GM19468 (cell line): ENCODE results near the gene EIF5.
A peak's percentile ranks its signal among the peaks of the same experiment; 100 is the strongest.

ENCODE experiments used
- ATAC-seq: cut with Tn5 transposase; IDR thresholded peaks from one replicate; pipeline ENCODE4 v1.9.1; 2021; ENCODE audit warnings: mild to moderate bottlenecking, moderate library complexity, moderate number of reproducible peaks; ENCODE audit not compliant: unreplicated experiment; ENCODE audit errors: extremely low read depth

EIF5 gene

DNA sequence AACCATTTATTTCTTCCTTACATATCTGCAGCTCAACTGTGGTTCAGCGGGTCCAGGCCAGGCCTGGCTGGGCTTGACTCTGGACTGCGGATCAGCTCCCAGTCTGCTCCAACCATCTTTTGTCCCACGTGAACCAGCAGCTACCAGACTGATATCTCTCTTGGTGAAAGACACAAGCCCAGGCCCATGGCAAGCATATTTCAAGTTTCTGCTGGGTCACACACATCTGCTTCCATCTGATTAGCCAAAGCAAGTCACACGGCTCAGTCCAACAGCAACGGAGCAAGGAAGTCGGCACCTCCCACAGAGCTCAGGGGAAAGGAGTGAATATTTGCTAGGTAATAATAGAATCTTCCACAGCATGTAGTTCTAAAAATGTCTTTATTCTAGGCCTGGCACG is 26.5 kb downstream of the EIF5 start:
- ATAC-seq = no peak

DNA sequence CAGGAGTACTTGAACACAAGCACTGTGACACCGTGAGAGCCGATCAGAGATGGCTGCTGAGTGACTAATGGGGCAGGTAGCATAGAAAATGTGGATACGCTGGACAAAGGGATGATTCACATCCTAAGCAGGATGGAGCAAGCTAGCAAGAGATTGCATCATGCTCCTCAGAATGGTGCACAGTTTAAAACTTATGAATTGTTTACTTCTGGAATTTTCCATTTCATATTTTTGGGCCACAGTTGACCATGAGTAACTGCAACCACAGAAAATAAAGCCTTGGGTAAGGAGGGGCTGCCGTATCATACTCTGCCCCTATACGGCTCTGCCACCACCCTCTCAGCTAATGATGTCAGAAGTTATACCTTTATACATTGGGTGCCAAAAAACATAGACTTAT is 27.8 kb downstream of the EIF5 start:
- no peak for ATAC-seq

DNA sequence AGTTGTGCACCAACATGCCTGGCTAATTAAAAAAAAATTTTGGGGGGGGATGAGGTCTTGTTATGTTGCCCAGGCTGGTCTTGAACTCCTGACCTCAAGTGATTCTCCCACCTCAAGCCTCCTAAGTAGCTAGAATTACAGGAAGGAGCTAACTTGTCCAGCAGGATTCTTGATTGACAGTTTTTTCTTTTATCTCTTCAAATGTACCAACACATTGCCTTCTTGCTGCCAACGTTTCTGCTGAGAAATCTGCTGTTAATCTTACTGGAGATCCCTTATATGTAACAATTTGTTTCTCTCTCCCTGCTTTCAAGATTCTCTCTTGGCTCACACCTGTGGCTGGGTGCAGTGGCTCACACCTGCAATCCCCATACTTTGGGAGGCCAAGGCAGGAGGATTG is 28.7 kb downstream of the EIF5 start:
- no peak for ATAC-seq

DNA sequence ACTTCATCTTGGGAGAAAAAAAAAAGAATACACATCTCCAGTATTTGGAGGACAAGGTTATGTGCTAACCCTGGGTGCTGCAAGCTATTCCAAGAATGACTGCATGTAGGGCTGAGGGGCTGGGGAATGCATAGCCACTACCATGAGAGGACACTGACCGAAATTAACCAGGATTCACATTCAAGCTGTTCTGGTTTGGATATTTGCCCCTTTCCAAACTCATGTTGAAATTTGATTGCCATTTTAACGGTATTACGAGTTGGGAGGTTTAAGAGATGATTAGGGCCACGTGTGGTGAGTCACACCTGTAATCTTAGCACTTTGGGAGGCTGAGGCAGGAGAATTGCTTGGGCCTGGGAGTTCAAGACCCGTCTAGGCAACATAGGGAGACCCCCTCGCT is 32.7 kb downstream of the EIF5 start:
- no peak for ATAC-seq

DNA sequence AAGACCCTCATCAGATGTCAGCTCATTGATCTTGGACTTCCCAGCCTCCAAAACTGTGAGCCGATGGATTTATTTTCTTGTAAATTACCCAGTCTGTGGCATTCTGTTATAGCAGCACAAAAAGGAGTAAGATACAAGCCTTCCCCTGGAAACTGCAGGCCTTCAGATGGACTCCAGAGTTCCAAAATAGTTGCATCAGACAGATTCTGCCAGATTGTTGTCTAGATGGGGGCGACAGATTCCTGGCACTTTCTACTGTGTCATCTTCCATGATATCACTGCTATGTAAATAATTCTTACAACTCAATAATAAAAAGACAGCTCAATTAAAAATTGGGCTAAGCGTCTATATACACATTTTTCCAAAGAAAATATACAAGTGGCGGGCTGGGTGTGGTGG is 34.0 kb downstream of the EIF5 start:
- no peak for ATAC-seq

DNA sequence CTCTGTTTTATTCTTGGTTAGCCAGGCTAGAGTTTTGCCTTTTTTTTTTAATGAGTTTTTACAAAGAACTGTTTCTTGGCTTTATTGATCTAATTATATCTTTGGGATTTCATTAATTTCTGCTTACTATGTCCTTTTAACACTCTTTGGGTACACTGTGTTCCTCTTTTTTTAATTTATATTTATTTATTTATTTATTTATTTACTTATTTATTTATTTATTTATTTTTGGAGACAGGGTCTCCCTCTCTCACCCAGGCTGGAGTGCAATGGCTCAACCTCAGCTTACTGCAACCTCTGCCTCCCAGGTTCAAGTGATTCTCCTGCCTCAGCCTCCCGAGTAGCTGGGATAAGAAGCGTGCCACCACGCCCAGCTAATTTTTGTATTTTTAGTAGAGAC is 36.0 kb downstream of the EIF5 start:
- ATAC-seq = no peak

DNA sequence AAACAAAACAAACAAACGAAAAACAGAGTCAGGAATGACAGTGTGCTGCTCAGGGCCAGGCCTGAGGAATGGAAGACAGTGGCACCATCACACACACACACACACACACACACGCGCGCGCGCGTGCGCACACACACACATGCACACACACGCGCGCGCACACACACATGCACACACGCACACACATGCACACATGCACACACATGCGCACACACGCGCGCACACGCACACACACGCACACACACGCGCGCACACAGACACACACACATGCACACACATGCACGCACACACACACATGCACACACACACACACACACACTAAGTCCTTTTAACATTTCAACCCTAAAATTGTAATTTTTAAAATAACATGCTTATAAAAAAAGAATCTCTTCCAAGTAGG is 38.0 kb downstream of the EIF5 start:
- no peak for ATAC-seq

DNA sequence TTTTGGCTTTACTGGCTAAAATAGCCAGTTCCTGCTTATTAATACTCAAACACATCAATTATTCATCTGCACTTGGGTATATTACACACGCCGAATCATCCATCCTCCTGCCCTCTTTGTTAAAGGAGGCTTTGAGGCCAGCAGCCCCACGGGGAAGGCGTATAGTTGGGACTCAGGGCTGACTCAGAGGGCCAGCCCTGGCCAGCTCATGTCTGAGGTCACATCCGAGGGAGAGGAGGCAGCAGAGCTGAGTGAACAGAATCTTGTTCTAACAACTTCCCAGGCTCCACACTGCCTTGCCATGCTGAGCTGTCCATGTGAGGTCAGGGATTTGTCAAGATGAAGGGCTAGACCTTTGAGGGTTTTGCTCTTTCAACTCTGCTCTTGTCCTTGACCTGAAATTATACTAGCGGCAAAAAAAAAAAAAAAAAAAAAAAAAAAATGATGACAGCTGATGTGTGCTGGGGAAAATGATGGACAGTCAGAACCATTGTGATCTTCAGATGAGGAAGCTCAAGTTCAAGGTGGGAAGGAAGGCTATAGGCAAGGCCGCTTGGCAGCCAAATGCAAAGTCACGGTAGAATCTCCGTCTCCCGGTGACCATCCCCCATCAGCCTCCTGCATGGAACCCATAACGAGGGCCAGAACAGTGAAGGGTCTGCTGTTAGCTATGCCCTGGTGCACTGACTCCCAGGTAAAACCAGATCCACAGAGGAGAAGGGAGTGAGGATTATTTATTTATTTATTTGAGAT is 38.7 kb downstream of the EIF5 start:
- no peak for ATAC-seq

DNA sequence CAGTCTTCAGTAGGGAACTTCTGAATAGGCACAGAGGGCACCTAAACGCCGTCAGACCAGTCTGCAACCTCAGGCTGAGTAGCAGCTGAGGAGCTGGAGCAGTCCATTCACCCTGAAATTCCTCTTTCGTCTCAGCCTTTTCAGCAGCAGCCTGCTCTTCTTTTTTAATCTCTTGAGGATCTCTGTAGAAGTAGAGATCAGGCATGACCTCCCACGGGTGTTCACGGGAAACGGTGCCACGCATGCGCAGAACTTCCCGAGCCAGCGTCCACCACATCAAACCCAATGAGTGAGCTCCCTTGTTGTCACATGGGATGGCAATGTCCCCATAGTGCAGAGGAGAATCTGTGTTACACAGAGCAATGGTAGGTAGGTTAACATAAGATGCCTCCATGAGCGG is 40.1 kb downstream of the EIF5 start:
- no peak for ATAC-seq

DNA sequence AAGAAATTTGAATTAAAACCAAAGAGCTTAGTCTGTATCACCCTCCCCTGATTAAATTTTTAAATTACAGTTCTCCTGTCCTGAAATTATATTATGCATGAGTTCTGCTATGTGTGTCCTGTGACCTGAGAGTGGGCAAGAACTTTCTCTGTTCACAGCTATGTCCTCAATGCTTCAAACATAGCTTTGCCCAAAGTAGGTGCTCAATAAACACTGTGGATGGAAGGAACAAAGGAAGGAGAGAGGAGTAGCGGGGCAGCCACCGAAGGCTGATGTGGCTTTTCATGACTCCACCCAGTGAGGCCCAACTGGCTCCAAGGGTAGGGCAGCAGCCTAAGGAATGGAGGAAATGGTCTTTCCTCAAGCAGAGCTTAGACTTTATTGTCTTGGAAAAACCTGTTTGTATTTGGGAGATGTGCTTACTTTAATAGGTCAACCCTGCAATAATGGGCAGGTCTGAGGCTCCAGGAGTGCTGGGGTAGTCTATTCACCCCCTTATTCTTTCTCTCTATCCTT is 43.5 kb downstream of the EIF5 start:
- ATAC-seq = no peak

DNA sequence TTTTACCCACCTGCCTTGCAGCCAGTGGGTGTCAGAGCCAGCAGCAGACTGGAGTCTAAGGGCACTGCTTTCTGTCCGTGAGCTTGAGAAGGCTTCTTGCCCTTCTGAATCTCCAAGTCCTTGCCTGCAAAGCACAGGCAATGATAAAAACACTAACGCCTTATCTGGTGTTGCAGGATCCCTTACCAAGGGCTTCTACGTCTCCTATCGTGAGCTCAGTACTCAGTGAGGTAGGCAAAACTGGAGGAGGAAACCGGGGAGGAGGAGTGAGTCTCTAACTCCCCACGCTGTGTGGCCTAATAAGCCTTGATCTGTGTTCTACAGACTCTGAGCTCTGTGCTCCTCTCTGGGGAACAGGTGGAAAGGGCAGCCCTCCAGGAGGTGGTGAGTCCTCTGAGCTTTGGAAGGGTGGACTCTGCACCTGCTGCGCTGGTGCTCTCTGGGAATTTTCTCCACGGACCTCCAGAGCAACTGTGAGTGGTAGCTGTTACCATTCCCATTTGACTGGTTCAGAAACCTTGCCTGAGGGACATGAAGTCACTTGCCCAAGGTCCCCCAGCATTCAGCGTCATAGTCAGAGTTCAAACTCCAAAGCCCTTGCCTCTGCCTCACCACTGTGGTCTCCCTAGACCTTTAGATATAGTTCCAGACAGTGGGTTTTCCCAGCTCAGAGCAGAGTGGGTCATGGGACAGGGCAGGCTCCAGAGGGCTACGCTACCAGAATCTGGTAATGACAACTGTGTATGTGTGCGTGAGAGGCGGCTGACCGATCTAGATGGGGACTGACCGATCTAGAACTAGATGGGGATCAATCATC is 44.2 kb downstream of the EIF5 start:
- no peak for ATAC-seq

DNA sequence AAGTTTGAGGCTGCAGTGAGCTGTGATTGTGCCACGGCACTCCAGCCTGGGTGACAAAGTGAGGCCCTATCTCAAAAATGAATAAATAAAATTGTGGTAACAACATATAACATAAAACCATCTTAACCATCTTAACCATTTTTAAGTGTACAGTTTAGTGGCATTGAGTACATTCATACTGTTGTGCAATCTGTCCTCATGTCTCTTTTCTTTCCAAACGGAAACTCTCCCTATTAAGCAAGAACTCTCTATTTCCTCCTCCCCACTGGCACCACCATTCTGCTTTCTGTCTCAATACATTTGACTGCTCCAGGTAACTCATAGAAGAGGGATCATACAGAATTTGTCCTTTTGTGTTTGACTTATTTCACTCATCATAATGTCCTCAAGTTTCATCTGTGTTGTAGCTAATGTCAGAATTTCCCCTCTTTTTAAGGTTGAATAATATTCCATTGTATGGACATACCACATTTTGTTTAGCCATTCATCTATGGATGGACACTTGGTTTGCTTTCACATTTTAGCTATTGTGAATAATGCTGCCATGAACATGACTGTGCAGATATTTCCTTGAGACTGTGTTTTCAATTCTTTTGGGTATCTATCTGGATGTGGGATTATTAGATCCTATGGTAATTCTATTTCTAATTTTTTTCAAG is 46.8 kb downstream of the EIF5 start:
- no peak for ATAC-seq

DNA sequence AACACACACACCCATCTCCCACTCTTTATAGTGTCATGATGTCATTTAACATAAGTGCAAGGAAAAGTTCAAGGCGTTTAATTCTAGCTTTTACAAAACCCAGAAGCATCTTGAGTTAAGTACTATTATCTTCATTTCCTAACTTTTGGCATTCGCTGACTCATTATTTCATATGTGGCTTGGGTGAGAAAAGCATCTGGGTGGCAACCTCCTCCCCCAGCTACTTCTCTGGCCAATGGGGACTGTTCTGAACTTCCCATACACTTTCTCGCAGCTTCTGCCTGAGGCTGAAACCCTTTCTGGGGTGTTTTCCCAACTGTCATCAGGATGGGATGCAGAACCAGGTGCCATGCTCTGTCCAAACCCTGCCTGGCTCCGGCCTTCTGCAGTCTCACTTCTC is 48.3 kb downstream of the EIF5 start:
- no peak for ATAC-seq

DNA sequence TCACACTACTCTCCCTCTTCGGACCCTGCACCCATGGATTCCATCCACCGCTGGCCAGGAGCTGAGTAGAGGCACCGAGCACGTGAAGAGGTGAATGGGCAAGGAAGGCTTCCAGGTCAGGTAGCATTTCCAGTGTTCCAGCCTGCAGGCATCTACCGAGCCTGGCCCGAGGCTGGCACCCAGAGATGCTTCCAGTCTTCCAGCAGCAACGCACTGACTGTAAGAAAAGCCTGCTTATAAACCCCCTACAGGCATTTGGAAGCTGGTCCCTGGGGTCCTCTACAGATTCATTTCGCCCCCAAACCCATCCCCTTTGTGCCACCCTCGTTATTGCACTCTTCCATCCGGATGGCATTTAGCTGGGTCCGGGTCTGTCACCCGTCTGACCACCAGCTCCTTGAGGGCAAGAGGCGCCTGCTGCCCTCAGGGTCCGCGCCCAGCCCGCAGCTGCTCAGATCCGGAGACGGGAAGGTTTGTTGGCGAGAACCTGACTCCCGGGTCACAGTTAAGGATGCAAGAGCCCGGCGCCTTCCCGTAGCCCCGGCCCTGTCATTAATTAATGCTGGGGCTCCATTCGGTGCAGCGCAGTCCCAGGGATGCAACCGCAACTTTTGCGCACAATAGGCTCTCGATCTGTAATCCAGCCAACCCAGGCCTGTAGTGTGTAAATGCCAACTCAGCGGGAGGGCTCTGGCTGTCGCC is 50.6 kb downstream of the EIF5 start:
- ATAC-seq = no peak

DNA sequence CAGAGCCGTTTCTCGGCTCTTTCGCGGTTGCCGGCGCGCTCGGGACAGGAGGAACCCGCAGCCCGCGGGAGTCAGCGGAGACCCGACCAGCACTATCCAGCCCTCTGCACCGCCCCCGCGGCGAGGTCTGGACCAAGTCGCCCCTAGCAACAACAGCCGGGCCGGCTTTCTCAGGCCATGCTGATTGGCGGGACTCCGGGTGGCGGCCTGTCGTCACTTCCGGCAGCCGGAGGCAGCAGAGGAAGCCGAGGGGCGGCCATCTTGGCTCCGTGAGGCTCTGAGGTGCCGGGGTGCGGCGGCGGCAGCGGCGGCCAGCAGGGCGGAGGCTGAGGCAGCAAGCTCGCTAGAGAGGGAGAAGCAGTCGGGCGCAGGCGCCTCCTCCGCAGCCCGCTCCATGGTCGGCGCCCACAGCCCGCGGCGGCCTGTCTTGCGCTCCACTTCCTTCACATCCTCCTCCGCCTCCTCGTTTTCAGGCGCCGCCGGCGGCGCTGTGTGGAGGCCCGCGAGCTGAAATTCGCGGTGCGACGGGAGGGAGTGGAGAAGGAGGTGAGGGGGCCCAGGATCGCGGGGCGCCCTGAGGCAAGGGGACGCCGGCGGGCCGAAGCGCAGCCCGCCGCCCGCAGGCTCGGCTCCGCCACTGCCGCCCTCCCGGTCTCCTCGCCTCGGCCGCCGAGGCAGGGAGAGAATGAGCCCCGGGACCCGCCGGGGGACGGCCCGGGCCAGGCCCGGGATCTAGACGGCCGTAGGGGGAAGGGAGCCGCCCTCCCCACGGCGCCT is 51.3 kb downstream of the EIF5 start, which contains the start of gene MARK3:
TSS of gene MARK3 (plus strand) at position 264 of the 777 bp plus-strand sequence. CDS start 615 bp downstream, outside the sequence.
- ATAC-seq = peak; percentile 91

DNA sequence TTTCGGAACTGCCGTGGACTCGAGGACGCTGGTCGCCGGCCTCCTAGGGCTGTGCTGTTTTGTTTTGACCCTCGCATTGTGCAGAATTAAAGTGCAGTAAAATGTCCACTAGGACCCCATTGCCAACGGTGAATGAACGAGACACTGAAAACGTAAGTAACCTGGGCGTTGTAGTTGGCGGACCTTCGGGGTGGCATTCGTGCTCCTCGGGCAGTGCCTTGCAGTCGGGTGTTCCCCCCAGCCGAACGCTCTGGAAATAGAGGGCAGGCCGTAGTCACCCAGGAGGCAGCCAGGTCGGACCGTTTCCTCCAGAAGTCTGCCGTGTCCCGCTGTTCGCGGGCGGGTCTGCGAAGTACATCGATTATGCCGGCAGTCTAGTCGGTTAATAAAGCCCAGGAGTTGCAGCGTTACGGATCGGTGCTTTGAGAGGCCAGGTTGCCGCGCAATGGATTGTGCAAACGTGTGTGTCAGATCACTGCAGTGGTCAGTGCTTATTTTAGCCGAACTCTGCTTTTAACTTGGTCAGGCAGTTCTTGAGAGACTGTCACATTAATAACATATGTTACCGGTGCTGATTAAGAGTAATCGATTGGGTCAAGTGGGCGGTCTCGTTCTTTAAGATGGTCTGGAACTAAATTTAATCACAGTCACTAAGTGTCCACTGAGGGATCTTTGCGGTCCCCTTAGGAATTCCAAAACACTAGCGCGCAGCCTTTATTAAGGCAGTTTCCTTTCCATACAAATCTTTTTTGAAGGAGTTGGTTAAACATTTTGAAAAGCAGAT is 52.1 kb downstream of the EIF5 start:
- no peak for ATAC-seq

DNA sequence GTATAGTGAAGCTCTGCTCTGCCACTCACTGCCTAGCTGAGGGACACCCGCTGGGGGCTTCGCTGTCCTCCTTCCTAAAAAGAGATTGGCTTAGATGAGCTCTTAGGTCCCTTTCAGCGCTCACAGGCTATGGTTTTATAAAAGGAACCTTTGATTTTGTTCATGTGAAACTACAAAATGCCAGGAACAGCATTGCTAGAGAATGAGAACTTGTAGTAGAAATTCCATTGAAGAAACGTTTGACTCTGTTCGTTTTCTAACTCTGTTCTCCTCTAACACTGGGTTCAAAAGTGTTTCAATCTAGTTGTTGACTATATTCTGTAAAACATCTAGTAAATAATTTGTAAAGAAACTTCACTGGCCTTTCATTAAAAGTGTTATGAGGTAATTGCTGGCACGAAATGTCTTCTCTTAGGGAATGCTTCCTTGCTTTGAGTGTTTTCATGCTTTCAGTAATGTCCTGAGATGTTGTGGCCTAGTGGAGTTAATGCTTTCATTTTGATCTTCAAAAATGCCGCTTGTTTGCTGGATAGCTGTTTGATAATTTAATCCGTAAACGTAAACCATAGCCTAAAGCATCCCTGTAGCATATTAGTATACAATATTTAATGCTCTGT is 52.8 kb downstream of the EIF5 start:
- no peak for ATAC-seq

DNA sequence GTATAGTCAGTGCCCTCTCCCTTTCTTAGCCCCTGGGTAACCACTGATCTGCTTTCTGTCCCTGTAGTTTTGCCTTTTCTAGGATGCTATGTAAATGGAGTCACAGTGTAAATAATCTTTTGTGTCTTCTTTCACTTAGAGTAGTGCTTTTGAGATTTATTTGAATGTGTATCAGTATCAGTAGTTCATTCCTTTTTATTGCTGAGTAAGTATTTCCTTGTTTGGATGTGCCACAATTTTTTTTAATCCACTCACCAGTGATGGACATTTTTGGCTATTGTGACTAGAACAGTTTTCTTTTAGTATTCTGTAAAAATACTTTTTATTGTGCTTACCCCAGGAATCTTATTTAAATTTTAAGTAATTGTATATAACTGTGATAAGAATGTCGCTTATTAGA is 54.6 kb downstream of the EIF5 start:
- no peak for ATAC-seq
